GM10266 (cell line): Measurements from ENCODE around the gene KRTAP2-3.
"Not testable (repeated sequence)": the region's sequence is repeated elsewhere in the genome, so short reads cannot be mapped to it uniquely, and the experiment has no call there.

Experiments
- DNase-seq: peaks from one replicate; pipeline ENCODE4 v3.0.0; 2012; ENCODE audit errors: extremely low spot score
- CTCF ChIP-seq: IDR thresholded peaks from 2 replicates; pipeline ENCODE4 v1.5.1; 2012; ENCODE audit warnings: mild to moderate bottlenecking, low read depth; ENCODE audit not compliant: control insufficient read depth, insufficient read depth; ENCODE audit errors: missing control alignments

KRTAP2-3 gene

GRCh38 chr17:41048441-41048840 lies 11.5 kb downstream of the KRTAP2-3 start:
- no peak for TF ChIP-seq CTCF
- no peak for DNase-seq

DNA sequence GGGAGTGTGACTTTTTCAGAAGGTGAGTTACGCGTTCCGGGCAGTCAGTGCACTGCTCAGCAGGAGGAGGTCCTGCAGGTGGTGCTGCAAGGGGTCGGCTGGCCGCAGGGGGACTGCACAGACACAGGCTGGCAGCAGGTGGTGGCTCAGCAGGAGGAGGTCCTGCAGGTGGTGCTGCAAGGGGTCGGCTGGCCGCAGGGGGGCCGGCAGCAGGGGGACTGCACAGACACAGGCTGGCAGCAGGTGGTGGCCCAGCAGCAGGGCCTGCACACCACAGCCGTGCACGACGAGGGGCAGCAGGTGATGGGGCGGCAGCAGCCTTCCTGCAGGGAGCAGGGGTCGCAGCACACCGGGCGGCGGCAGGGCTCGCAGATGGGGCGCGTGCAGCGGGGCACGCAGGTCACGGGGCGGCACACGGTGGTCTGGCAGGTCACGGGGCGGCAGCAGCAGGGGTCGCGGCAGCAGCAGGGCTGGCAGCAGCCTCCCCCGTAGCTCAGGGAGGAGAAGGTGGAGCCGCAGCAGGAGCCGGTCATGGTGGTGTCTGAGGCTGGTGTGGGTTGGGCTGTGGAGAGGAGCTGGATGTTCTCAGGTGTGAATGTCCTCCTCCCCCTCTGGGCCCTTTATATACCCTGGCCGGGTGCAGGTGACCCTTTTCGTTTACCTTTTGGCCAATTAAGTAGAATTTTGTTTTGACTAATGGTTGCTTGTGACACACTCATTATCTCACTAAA lies 13.0 kb downstream of the KRTAP2-3 start, which contains the start of gene KRTAP2-1:
KRTAP2-1 (minus strand) TSS at position 582 of the 731 bp plus-strand sequence; CDS start at position 533, 49 bp downstream.
- not testable (repeated sequence) for DNase-seq

GRCh38 chr17:41042953-41043352 lies 17.0 kb downstream of the KRTAP2-3 start:
- DNase-seq: no peak
- TF ChIP-seq CTCF: no peak

DNA sequence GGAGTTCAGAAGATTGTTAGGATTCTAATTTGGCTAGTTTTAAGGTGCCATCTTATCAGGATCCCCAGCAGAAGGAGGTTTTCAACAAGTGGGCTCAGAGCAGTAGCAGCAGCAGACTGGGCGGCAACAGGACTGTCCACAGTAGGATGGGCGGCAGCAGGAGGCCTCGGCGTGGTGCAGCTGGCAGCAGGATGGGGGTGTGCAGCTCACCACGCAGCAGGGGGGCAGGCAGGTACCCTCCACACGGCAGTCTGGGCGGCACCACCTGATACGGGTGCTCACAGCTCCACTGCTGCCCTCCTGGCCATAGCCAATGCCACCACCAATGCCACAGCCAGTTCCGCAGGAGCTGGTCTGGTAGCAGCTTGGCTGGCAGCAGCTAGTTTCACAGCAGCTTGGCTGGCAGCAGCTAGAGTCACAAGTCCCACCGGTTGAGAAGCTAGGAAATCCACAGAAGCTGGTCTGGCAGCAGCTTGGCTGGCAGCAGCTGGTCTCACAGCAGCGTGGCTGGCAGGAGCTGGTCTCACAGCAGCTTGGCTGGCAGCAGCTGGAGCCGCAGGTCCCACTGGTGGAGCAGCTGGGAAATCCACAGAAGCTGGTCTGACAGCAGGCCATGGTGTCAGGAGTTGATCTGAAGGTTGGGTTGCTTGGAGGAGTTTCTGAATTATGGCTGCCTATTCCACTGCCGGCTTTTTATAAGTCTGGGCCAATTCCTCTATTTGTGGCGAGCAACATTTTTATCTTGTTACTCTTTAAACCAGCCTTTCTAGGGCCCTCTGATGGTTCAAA lies 18.9 kb downstream of the KRTAP2-3 start, which contains the start of gene KRTAP1-1:
KRTAP1-1 (minus strand) TSS at position 668 of the 789 bp plus-strand sequence; CDS start at position 615, 53 bp downstream.
- not testable (repeated sequence) for DNase-seq

DNA sequence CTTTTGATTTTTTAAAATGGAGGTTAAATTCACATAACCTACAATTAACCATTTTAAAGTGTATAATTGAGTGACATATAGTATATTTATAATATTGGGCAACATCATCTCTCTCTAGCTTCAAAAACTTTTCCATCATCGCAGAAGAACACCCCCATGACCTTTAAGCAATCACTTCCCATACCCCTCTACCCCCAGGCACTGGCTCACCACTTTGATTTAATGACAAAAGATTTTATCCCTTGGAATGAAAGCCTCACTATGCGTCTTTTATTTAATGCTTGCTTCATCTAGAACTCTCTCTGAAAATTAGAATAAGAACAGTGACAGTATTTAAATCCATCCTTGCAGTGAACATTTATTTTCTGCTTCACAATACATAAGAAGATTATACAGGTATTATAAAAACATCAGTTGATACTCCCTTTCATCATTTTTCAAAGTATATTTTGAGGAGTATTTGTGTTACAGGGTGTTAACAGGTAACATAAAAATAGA lies 22.0 kb downstream of the KRTAP2-3 start:
- DNase-seq: no peak
- no peak for TF ChIP-seq CTCF

DNA sequence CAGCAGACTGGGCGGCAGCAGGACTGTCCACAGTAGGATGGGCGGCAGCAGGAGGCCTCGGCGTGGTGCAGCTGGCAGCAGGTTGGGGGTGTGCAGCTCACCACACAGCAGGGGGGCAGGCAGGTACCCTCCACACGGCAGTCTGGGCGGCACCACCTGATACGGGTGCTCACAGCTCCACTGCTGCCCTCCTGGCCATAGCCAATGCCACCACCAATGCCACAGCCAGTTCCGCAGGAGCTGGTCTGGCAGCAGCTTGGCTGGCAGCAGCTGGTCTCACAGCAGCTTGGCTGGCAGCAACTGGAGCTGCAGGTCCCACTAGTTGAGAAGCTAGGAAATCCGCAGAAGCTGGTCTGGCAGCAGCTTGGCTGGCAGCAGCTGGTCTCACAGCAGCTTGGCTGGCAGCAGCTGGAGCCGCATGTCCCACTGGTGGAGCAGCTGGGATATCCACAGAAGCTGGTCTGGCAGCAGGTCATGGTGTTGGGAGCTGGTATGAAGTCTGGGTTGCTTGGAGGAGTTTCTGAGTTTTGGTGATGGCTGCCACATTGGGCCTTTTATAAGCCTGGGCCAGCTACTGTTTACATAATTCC lies 25.5 kb downstream of the KRTAP2-3 start, which contains the start of gene KRTAP1-3:
KRTAP1-3 (minus strand) TSS at position 529 of the 590 bp plus-strand sequence; CDS start at position 476, 53 bp downstream.
- not testable (repeated sequence) for DNase-seq

DNA sequence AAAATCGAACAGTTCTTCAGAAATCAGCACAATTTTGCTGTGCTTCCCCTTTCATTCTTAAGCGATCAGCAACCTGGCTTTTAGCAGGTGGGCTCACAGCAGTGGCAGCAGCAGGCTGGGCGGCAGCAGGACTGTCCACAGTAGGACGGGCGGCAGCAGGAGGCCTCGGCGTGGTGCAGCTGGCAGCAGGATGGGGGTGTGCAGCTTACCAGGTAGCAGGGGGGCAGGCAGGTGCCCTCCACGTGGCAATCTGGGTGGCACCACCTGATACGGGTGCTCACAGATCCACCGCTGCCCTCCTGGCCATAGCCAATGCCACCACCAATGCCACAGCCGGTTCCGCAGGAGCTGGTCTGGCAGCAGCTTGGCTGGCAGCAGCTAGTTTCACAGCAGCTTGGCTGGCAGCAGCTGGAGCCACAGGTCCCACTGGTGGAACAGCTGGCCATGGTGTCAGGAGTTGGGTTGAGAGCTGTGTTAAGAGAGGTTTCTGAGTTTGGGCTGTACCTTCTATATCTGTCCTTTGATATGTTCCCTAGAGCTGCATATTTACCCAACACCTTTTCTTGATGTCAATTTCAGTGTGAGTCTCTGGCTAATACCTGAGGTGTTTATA lies 30.2 kb downstream of the KRTAP2-3 start, which contains the start of gene KRTAP1-4:
KRTAP1-4 (minus strand) TSS at position 563 of the 613 bp plus-strand sequence; CDS start at position 446, 117 bp downstream.
- DNase-seq: no peak
- no peak for TF ChIP-seq CTCF

DNA sequence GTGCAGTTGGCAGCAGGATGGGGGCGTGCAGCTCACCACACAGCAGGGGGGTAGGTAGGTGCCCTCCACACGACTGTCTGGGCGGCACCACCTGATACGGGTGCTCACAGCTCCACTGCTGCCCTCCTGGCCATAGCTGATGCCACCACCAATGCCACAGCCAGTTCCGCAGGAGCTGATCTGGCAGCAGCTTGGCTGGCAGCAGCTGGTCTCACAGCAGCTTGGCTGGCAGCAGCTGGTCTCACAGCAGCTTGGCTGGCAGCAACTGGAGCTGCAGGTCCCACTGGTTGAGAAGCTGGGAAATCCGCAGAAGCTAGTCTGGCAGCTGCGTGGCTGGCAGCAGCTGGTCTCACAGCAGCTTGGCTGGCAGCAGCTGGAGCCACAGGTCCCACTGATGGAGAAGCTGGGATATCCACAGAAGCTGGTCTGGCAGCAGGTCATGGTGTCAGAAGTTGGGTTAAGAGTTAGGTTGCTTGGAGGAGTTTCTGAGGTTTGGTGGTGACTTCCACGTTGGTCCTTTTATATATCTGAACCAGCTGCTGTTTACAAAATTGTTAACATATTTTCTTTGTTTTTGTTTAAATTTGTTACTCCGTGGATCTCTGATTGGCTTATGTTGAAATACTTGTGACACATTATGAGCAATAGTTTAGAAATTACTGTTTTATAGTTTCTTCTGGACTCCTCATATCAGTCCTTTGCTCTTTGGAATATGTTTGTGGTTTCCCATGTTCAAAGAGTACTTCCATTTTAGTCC lies 33.0 kb downstream of the KRTAP2-3 start, which contains the start of gene KRTAP1-5:
KRTAP1-5 (minus strand) TSS at position 494 of the 757 bp plus-strand sequence; CDS start at position 441, 53 bp downstream.
- TF ChIP-seq CTCF: no peak
- DNase-seq: no peak
